ENCODE measurements around the gene TEX44. TPM values are rescaled to one million over a fixed set of nuclear protein-coding genes. Genes with fewer than 3 reads are reported as not detected.
A peak's percentile ranks its signal among the peaks of the same experiment; 100 is the strongest.

Gene TEX44
- not detected for total RNA-seq

GRCh38 chr2:231592636-231593145 is at the start of gene TEX44:
TSS of gene TEX44 (plus strand) at chr2:231592864. CDS start at chr2:231592952, 88 bp downstream.
- Histone ChIP-seq H3K9ac (ENCODE audit: low read depth in 1 of 3, low read length in 3 of 3) (no peak within 1 kb of the TSS), H3K27me3 (ENCODE audit: control insufficient read depth in 3 of 3, insufficient read depth in 3 of 3, low read length in 3 of 3) (peaks cover 0 to 3% (median 3%) of the 10 kb centered on the region in 3 donors), H3K4me3 (ENCODE audit: low read length in 3 of 3) (no peak within 1 kb of the TSS), H3K36me3 (ENCODE audit: control insufficient read depth in 3 of 3, insufficient read depth in 3 of 3, low read length in 3 of 3) (no peaks in the 10 kb centered on the region), H3K4me1 (ENCODE audit: control insufficient read depth in 3 of 3, insufficient read depth in 3 of 3, low read length in 3 of 3) (peaks cover 6 to 10% (median 8%) of the 10 kb centered on the region in 3 donors), H3K9me3 (ENCODE audit: control insufficient read depth in 3 of 3, low read length in 3 of 3) (no peaks in the 10 kb centered on the region), H3K27ac (ENCODE audit: low read depth, low read length) (no peak within 1 kb of the TSS)

DNA sequence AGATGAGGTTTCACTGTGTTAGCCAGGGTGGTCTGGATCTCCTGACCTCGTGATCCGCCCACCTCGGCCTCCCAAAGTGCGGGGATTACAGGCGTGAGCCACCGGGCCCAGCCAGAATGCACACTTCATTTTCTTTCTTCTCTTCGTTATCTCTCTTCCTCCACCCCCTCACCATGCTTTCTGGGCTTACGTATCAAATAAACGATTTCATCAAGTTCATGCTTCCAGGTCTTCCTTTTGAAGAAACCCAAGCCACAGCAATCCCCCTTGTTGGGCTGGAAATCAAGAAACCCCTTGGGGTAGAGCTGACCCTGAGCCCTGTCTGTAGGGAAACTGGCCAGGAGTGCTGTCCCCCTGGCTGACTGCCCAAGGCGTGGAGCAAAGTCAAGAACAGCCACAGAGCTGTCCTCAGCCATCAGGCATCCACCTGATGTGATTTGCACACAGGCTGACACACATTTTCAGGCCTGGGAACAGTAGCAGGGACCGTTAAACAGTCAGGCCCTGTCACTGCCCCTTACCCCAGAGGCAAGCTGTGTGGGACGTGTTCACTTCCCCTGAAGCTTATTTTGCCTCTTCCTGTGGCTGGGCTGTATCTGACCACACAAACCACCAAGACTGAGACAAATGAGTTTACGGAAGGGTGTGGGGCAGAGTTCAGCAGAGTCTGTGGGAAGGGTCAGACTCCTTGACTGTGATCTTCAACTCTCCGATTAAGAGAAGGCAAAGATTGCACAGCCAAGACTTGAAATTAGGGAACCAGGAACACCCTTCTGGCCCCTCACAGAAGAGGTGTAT is 47.4 kb upstream of the TEX44 start:
- Histone ChIP-seq H3K27ac (ENCODE audit: low read depth, low read length) (peak overlapping the region; percentile 37), H3K9me3 (ENCODE audit: control insufficient read depth in 3 of 3, low read length in 3 of 3) (peaks cover 0 to 3% (median 2%) of the 10 kb centered on the region in 3 donors), H3K9ac (ENCODE audit: low read depth in 1 of 3, low read length in 3 of 3) (peak overlapping the region in 2 of 3 donors; percentile 33 to 57), H3K4me1 (ENCODE audit: control insufficient read depth in 3 of 3, insufficient read depth in 3 of 3, low read length in 3 of 3) (peaks cover 17 to 21% (median 18%) of the 10 kb centered on the region in 3 donors), H3K27me3 (ENCODE audit: control insufficient read depth in 3 of 3, insufficient read depth in 3 of 3, low read length in 3 of 3) (no peaks in the 10 kb centered on the region), H3K36me3 (ENCODE audit: control insufficient read depth in 3 of 3, insufficient read depth in 3 of 3, low read length in 3 of 3) (no peaks in the 10 kb centered on the region), H3K4me3 (ENCODE audit: low read length in 3 of 3) (no peak overlapping the region)

GRCh38 chr2:231546014-231546715 is 46.5 kb upstream of the TEX44 start:
- H3K27me3 ChIP-seq (ENCODE audit: control insufficient read depth in 3 of 3, insufficient read depth in 3 of 3, low read length in 3 of 3), result no peaks in the 10 kb centered on the region
- no peak overlapping the region for H3K4me3 ChIP-seq (ENCODE audit: low read length in 3 of 3)
- peaks cover 16 to 21% (median 16%) of the 10 kb centered on the region in 3 donors for H3K4me1 ChIP-seq (ENCODE audit: control insufficient read depth in 3 of 3, insufficient read depth in 3 of 3, low read length in 3 of 3)
- H3K36me3 ChIP-seq (ENCODE audit: control insufficient read depth in 3 of 3, insufficient read depth in 3 of 3, low read length in 3 of 3), result no peaks in the 10 kb centered on the region
- H3K9me3 ChIP-seq (ENCODE audit: control insufficient read depth in 3 of 3, low read length in 3 of 3), result peaks cover 0 to 3% (median 2%) of the 10 kb centered on the region in 3 donors
- H3K27ac ChIP-seq (ENCODE audit: low read depth, low read length), result no peak overlapping the region
- H3K9ac ChIP-seq (ENCODE audit: low read depth in 1 of 3, low read length in 3 of 3), result no peak overlapping the region

DNA sequence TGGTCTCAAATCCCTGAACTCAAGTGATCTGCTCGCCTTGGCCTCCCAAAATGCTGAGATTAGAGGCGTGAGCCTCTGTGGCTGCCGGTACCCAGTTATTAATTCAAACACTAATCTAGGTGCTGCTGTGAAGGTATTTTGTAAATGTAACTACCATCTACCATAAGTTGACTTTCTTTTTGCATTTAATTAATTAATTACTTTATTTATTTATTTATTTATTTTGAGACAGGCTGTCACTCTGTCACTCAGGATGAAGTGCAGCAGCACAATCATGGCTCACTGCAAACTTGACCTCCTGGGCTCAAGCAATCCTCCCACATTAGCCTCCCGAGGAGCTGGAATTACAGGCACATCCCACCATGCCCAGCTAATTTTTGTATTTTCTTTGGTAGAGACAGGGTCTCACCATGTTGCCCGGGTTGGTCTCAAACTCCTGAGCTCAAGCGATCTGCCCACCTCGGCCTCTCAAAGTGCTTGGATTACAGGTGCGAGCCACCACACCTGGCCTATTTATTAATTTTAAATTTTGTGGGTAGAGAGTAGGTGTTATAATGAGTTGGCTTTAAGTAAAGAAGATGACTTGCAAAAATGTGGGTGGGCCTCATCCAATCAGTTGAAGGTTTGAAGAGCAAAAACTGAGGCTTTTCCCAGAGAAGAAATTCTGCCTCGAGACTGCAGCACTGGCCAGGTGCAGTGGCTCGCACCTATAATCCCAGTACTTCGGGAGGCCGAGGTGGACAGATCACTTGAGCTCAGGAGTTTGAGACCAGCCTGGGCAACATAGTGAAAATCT is 45.2 kb upstream of the TEX44 start:
- Histone ChIP-seq H3K27ac (ENCODE audit: low read depth, low read length) (no peak overlapping the region), H3K4me1 (ENCODE audit: control insufficient read depth in 3 of 3, insufficient read depth in 3 of 3, low read length in 3 of 3) (peaks cover 7 to 8% (median 8%) of the 10 kb centered on the region in 3 donors), H3K4me3 (ENCODE audit: low read length in 3 of 3) (no peak overlapping the region), H3K36me3 (ENCODE audit: control insufficient read depth in 3 of 3, insufficient read depth in 3 of 3, low read length in 3 of 3) (no peaks in the 10 kb centered on the region), H3K27me3 (ENCODE audit: control insufficient read depth in 3 of 3, insufficient read depth in 3 of 3, low read length in 3 of 3) (no peaks in the 10 kb centered on the region), H3K9me3 (ENCODE audit: control insufficient read depth in 3 of 3, low read length in 3 of 3) (peaks cover 0 to 3% (median 2%) of the 10 kb centered on the region in 3 donors), H3K9ac (ENCODE audit: low read depth in 1 of 3, low read length in 3 of 3) (no peak overlapping the region)

GRCh38 chr2:231548752-231549151 is 43.9 kb upstream of the TEX44 start:
- H3K36me3 ChIP-seq (ENCODE audit: control insufficient read depth in 3 of 3, insufficient read depth in 3 of 3, low read length in 3 of 3), result no peaks in the 10 kb centered on the region
- H3K27me3 ChIP-seq (ENCODE audit: control insufficient read depth in 3 of 3, insufficient read depth in 3 of 3, low read length in 3 of 3), result no peaks in the 10 kb centered on the region
- H3K9me3 ChIP-seq (ENCODE audit: control insufficient read depth in 3 of 3, low read length in 3 of 3), result peaks cover 0 to 1% (median 0%) of the 10 kb centered on the region in 3 donors
- no peak overlapping the region for H3K27ac ChIP-seq (ENCODE audit: low read depth, low read length)
- H3K4me3 ChIP-seq (ENCODE audit: low read length in 3 of 3), result no peak overlapping the region
- peaks cover 7 to 8% (median 8%) of the 10 kb centered on the region in 3 donors for H3K4me1 ChIP-seq (ENCODE audit: control insufficient read depth in 3 of 3, insufficient read depth in 3 of 3, low read length in 3 of 3)
- H3K9ac ChIP-seq (ENCODE audit: low read depth in 1 of 3, low read length in 3 of 3), result no peak overlapping the region

- Histone ChIP-seq H3K27ac (ENCODE audit: low read depth, low read length) (no peak overlapping the region), H3K9me3 (ENCODE audit: control insufficient read depth in 3 of 3, low read length in 3 of 3) (peaks cover 0 to 1% (median 0%) of the 10 kb centered on the region in 3 donors), H3K4me1 (ENCODE audit: control insufficient read depth in 3 of 3, insufficient read depth in 3 of 3, low read length in 3 of 3) (peaks cover 13 to 14% (median 13%) of the 10 kb centered on the region in 3 donors), H3K9ac (ENCODE audit: low read depth in 1 of 3, low read length in 3 of 3) (no peak overlapping the region), H3K36me3 (ENCODE audit: control insufficient read depth in 3 of 3, insufficient read depth in 3 of 3, low read length in 3 of 3) (no peaks in the 10 kb centered on the region), H3K27me3 (ENCODE audit: control insufficient read depth in 3 of 3, insufficient read depth in 3 of 3, low read length in 3 of 3) (no peaks in the 10 kb centered on the region), H3K4me3 (ENCODE audit: low read length in 3 of 3) (no peak overlapping the region)
Measured at GRCh38 chr2:231549446-231550239, 43.0 kb upstream of the TEX44 start.

DNA sequence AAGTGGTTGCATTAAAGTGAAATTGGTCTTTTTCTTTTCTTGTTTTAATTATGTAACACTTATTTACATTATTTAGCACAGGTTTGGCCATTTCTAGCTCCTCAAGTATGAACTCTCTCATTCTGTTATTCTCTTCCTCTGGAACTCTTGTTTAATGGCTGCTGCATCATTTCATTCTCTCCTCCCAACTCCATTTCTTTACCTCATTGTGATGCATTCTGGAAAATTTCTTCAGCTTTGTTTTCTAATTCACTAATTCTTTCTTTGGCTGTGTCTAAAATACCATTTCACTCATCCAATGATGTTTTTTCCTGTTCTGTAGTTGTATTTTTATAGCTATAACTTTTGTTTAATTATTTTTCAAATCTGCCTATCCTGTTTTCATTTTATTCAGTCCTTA is 39.9 kb upstream of the TEX44 start:
- no peak overlapping the region for H3K9ac ChIP-seq (ENCODE audit: low read depth in 1 of 3, low read length in 3 of 3)
- H3K36me3 ChIP-seq (ENCODE audit: control insufficient read depth in 3 of 3, insufficient read depth in 3 of 3, low read length in 3 of 3), result no peaks in the 10 kb centered on the region
- no peak overlapping the region for H3K4me3 ChIP-seq (ENCODE audit: low read length in 3 of 3)
- no peaks in the 10 kb centered on the region for H3K27me3 ChIP-seq (ENCODE audit: control insufficient read depth in 3 of 3, insufficient read depth in 3 of 3, low read length in 3 of 3)
- H3K9me3 ChIP-seq (ENCODE audit: control insufficient read depth in 3 of 3, low read length in 3 of 3), result peaks cover 0 to 1% (median 0%) of the 10 kb centered on the region in 3 donors
- peaks cover 12 to 17% (median 14%) of the 10 kb centered on the region in 3 donors for H3K4me1 ChIP-seq (ENCODE audit: control insufficient read depth in 3 of 3, insufficient read depth in 3 of 3, low read length in 3 of 3)
- H3K27ac ChIP-seq (ENCODE audit: low read depth, low read length), result no peak overlapping the region

DNA sequence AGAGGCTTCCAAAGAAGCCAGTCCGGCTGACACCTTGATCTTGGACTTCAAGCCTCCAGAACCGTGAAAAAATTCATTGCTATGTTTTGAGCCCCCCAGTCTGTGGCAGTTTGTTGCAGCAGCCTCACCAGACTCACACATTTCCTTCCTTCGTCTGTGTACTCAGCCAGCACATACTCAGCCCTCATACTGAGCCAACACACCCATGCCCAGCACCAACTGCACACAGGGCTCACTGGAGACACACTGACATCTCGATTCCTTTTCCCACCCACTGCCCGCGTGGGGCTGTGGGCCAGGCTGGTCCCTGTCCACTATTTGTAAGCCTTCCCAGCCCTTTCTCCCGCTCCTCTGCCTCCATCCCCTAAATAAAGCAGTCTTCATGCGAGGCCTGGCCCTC is 38.3 kb upstream of the TEX44 start:
- Histone ChIP-seq H3K4me3 (ENCODE audit: low read length in 3 of 3) (peak overlapping the region; percentile 24 to 52 (median 27)), H3K9ac (ENCODE audit: low read depth in 1 of 3, low read length in 3 of 3) (peak overlapping the region in 2 of 3 donors; percentile 32 to 71), H3K27ac (ENCODE audit: low read depth, low read length) (peak overlapping the region; percentile 66), H3K36me3 (ENCODE audit: control insufficient read depth in 3 of 3, insufficient read depth in 3 of 3, low read length in 3 of 3) (no peaks in the 10 kb centered on the region), H3K4me1 (ENCODE audit: control insufficient read depth in 3 of 3, insufficient read depth in 3 of 3, low read length in 3 of 3) (peaks cover 12 to 19% (median 15%) of the 10 kb centered on the region in 3 donors), H3K27me3 (ENCODE audit: control insufficient read depth in 3 of 3, insufficient read depth in 3 of 3, low read length in 3 of 3) (no peaks in the 10 kb centered on the region), H3K9me3 (ENCODE audit: control insufficient read depth in 3 of 3, low read length in 3 of 3) (peaks cover 0 to 1% (median 0%) of the 10 kb centered on the region in 3 donors)

Measured in skeletal muscle tissue (tissue), 4 donors.